ENCODE results near the gene MRPL47.

GRCh38 chr3:179642871-179643270 is 38.4 kb upstream of the MRPL47 start:
- TF ChIP-seq NR2C2 (IDR thresholded peaks at IDR 0.05; ENCODE audit: borderline replicate concordance, control insufficient read depth, insufficient read length, low read depth): no peak
- no peak for TF ChIP-seq ZSCAN29 (IDR thresholded peaks at IDR 0.05)
- TF ChIP-seq YY1 (IDR thresholded peaks at IDR 0.05; ENCODE audit: low read depth, low read length): no peak
- no peak for TF ChIP-seq CTCF (IDR thresholded peaks at IDR 0.05 in 2 of 3, conservative IDR thresholded peaks at IDR 0.05 in 1 of 3; ENCODE audit: control insufficient read depth in 2 of 3, extremely low read depth in 1 of 3, insufficient read depth in 1 of 3, low read depth in 3 of 3, low read length in 3 of 3)
- no peak for TF ChIP-seq BACH1 (IDR thresholded peaks at IDR 0.05; ENCODE audit: borderline replicate concordance)
- no peak for TF ChIP-seq USF2 (IDR thresholded peaks at IDR 0.05; ENCODE audit: borderline replicate concordance, low read depth, low read length)
- no peak for TF ChIP-seq FOXM1 (IDR thresholded peaks at IDR 0.05; ENCODE audit: low read depth, low read length)
- TF ChIP-seq ELK1 (IDR thresholded peaks at IDR 0.05; ENCODE audit: low read depth, low read length): no peak
- no peak for TF ChIP-seq MXI1 (IDR thresholded peaks at IDR 0.05; ENCODE audit: low read depth, low read length)
- no peak for TF ChIP-seq HDAC2 (IDR thresholded peaks at IDR 0.05)
- no peak for TF ChIP-seq CEBPZ (IDR thresholded peaks at IDR 0.05; ENCODE audit: low read depth, low read length)
- no peak for TF ChIP-seq EP300 (IDR thresholded peaks at IDR 0.05; ENCODE audit: borderline replicate concordance in 1 of 2, control insufficient read depth in 1 of 2, low read depth in 2 of 2, low read length in 2 of 2)

Data from GM12878 (cell line).